Suprapubic skin (tissue), 4 donors: Measurements from ENCODE around the gene IFITM1.

Experiments
- CTCF ChIP-seq, 2 donors: fragments of 200-600 bp in 1 of 2; fragments of 450-650 bp in 1 of 2; sonication (generic) in 1 of 2; IDR thresholded peaks; one replicate each; pipeline ENCODE4 v1.5.1; 2016 to 2019; ENCODE audit warnings: antibody characterized with exemption in 2 of 2, mild to moderate bottlenecking in 1 of 2, moderate library complexity in 1 of 2
- POLR2A ChIP-seq, 2 donors: fragments of 450-650 bp; IDR thresholded peaks; one replicate each; pipeline ENCODE4 v1.6.1; 2017; ENCODE audit warnings: antibody characterized with exemption in 2 of 2, mild to moderate bottlenecking in 2 of 2, moderate library complexity in 2 of 2
- POLR2AphosphoS5 ChIP-seq, 3 donors: sonication (generic); formaldehyde crosslinking; IDR thresholded peaks; one replicate each; pipeline ENCODE4 v1.6.1; 2017; ENCODE audit warnings: antibody characterized with exemption in 3 of 3

- TF ChIP-seq POLR2AphosphoS5 (IDR thresholded peaks at IDR 0.05) (no peak), CTCF (IDR thresholded peaks at IDR 0.05) (no peak), POLR2A (IDR thresholded peaks at IDR 0.05) (no peak)
These were observed 24.5 kb upstream of the IFITM1 start for GRCh38 chr11:289398-289711.
